ENCODE measurements around the gene ARL15. TPM values are rescaled to one million over a fixed set of nuclear protein-coding genes. Genes with fewer than 3 reads are reported as not detected.

Gene ARL15
- total RNA-seq, 1 experiment from 2014 or later = 18.3 TPM

DNA sequence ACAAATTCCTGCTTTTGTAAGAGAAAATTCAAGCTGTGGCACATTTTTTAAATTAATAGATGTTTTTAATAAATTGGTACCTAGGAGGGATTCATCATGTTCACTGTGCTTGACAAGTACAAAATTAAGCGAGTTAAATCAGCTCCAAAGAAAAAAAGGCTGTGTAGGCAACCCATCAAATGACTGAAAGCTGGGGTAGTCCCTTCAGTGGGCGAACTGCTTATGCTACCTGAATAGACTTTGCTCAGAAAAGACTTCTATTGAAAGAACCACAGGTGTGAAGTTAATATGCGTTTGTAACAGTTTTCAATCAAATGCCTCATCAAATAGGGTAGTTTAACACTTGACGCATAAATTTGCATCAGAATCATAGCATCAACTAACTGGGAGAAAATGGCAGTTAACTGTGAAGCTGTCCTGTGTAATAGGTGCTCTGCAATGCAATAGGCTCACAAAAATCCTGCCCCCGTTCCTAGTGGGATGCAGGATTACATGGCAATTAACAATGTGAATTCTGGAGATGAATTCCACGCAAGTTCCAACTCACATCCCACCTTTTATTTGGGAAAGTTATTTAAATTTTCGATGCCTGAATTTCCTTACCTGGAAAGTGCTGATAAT lies 14.4 kb upstream of the ARL15 start:
- POLR2A ChIA-PET (ENCODE audit: low non-redundant PET) = no interaction called here
- no peak overlapping the region for H3K4me3 ChIP-seq (ENCODE audit: low read depth, low read length, poor library complexity, severe bottlenecking)
- CTCF ChIA-PET = interaction anchor here (0.5 kb wide), 1 partner anchor 14 kb away, joined by 3 read pairs; no protein-coding TSS in a partner anchor

DNA sequence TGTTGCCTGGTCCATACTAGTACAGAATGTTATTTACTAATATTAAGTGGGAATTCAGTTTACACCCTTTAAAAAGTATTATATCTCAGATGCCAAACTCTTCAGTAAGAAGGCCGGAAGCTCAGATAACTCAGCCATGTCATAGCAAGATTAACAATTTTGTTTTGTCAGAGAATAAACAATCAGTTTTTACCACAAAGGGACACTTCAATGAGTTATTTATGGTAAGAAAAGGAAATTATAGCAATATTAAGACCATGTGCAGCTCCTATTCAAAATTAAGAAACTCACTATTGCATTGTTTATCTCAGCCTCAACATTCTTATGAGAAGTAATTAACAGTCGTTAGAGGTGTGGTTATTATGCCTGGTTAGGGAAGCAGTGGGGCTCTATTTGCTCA lies 13.1 kb upstream of the ARL15 start:
- no peaks in the 10 kb centered on the region for H3K36me3 ChIP-seq (ENCODE audit: insufficient read depth, low read length, poor library complexity, severe bottlenecking)
- intact Hi-C loops (cut with micrococcal nuclease; ENCODE audit: unreplicated experiment) = no loop called here
- no TSS peak for BruUV-seq (replicated peaks)
- POLR2A ChIA-PET (ENCODE audit: low non-redundant PET) = no interaction called here
- TF ChIP-seq EZH2 (IDR thresholded peaks at IDR 0.05; ENCODE audit: borderline replicate concordance, low read depth, low read length, poor library complexity, severe bottlenecking) = no peak
- TF ChIP-seq, protein P1, sequence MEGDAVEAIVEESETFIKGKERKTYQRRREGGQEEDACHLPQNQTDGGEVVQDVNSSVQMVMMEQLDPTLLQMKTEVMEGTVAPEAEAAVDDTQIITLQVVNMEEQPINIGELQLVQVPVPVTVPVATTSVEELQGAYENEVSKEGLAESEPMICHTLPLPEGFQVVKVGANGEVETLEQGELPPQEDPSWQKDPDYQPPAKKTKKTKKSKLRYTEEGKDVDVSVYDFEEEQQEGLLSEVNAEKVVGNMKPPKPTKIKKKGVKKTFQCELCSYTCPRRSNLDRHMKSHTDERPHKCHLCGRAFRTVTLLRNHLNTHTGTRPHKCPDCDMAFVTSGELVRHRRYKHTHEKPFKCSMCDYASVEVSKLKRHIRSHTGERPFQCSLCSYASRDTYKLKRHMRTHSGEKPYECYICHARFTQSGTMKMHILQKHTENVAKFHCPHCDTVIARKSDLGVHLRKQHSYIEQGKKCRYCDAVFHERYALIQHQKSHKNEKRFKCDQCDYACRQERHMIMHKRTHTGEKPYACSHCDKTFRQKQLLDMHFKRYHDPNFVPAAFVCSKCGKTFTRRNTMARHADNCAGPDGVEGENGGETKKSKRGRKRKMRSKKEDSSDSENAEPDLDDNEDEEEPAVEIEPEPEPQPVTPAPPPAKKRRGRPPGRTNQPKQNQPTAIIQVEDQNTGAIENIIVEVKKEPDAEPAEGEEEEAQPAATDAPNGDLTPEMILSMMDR (conservative IDR thresholded peaks at IDR 0.05; ENCODE audit: low read depth, low read length) = no peak
- no peaks in the 10 kb centered on the region for H3K9me3 ChIP-seq (ENCODE audit: low read depth, low read length, poor library complexity, severe bottlenecking)
- H3K27me3 ChIP-seq (replicated peaks; ENCODE audit: insufficient read depth, low read depth, low read length, poor library complexity) = no peaks in the 10 kb centered on the region
- DNase-seq (ENCODE audit: low spot score) = no peak
- H3K4me3 ChIP-seq (ENCODE audit: low read depth, low read length, poor library complexity, severe bottlenecking) = no peak overlapping the region
- no peak overlapping the region for H3K27ac ChIP-seq (ENCODE audit: low read depth, low read length, poor library complexity, severe bottlenecking)
- CTCF ChIA-PET = no interaction called here
- H3K4me1 ChIP-seq (ENCODE audit: insufficient read depth, low read length, poor library complexity, severe bottlenecking) = no peaks in the 10 kb centered on the region

More for the DNA sequence above, 14.4 kb upstream of the ARL15 start:
- TF ChIP-seq, protein P1 (conservative IDR thresholded peaks at IDR 0.05; ENCODE audit: low read depth, low read length) = no peak
- no peak for TF ChIP-seq EZH2 (IDR thresholded peaks at IDR 0.05; ENCODE audit: borderline replicate concordance, low read depth, low read length, poor library complexity, severe bottlenecking)
- Histone ChIP-seq H3K9me3 (ENCODE audit: low read depth, low read length, poor library complexity, severe bottlenecking) (no peaks in the 10 kb centered on the region), H3K36me3 (ENCODE audit: insufficient read depth, low read length, poor library complexity, severe bottlenecking) (no peaks in the 10 kb centered on the region), H3K27ac (ENCODE audit: low read depth, low read length, poor library complexity, severe bottlenecking) (no peak overlapping the region), H3K4me1 (ENCODE audit: insufficient read depth, low read length, poor library complexity, severe bottlenecking) (no peaks in the 10 kb centered on the region), H3K27me3 (replicated peaks; ENCODE audit: insufficient read depth, low read depth, low read length, poor library complexity) (no peaks in the 10 kb centered on the region)
- no TSS peak for BruUV-seq (replicated peaks)
- intact Hi-C loops (cut with micrococcal nuclease; ENCODE audit: unreplicated experiment) = no loop called here
- DNase-seq (ENCODE audit: low spot score) = no peak

DNA sequence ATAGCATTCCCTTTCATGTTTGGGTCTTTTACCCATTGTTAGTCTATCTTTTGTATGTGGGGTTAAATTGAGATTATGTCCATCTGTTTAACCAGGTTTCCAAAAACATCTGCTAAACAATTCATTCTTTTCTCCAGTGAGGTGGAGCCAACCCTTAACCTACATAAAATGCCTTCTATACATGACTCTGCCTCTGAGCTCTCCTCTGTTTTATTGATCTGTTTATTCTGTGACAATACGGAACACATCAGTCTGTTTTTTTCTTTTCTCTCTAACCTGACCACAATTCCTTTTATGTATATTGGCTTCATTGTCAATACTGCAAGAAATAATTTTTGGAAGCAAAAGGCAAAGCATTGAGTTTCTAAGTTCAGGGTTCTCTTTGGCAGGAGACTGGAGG lies 9.9 kb upstream of the ARL15 start:
- POLR2A ChIA-PET (ENCODE audit: low non-redundant PET) = no interaction called here

More for the DNA sequence above, 9.9 kb upstream of the ARL15 start:
- intact Hi-C loops (cut with micrococcal nuclease; ENCODE audit: unreplicated experiment) = no loop called here
- no peak for DNase-seq (ENCODE audit: low spot score)
- Histone ChIP-seq H3K36me3 (ENCODE audit: insufficient read depth, low read length, poor library complexity, severe bottlenecking) (no peaks in the 10 kb centered on the region), H3K4me3 (ENCODE audit: low read depth, low read length, poor library complexity, severe bottlenecking) (no peak overlapping the region), H3K4me1 (ENCODE audit: insufficient read depth, low read length, poor library complexity, severe bottlenecking) (no peaks in the 10 kb centered on the region), H3K9me3 (ENCODE audit: low read depth, low read length, poor library complexity, severe bottlenecking) (no peaks in the 10 kb centered on the region), H3K27ac (ENCODE audit: low read depth, low read length, poor library complexity, severe bottlenecking) (no peak overlapping the region), H3K27me3 (replicated peaks; ENCODE audit: insufficient read depth, low read depth, low read length, poor library complexity) (no peaks in the 10 kb centered on the region)
- CTCF ChIA-PET = no interaction called here
- TF ChIP-seq EZH2 (IDR thresholded peaks at IDR 0.05; ENCODE audit: borderline replicate concordance, low read depth, low read length, poor library complexity, severe bottlenecking) = no peak
- TF ChIP-seq, protein P1 (conservative IDR thresholded peaks at IDR 0.05; ENCODE audit: low read depth, low read length) = no peak
- no TSS peak for BruUV-seq (replicated peaks)
